PC-9 (cell line): ENCODE data around the gene KISS1R. TPM values are rescaled to one million over a fixed set of nuclear protein-coding genes. Genes with fewer than 3 reads are reported as not detected.
A peak's percentile ranks its signal among the peaks of the same experiment; 100 is the strongest.
"Not testable (repeated sequence)": the region's sequence is repeated elsewhere in the genome, so short reads cannot be mapped to it uniquely, and the experiment has no call there.

ENCODE experiments used
- BruUV-seq: library from RNA; stranded (reverse); fragments of 400-500 nt; replicated peaks from 2 replicates; lab custom pipeline; 2021; lab: Mats Ljungman, UMichigan
- CTCF ChIA-PET: fragments of 300-600 bp; sonication (Branson Sonifier 250); formaldehyde crosslinking; loops from one replicate; lab custom pipeline; 2022; ENCODE audit warnings: antibody characterized with exemption; lab: Charles Lee
- POLR2A ChIA-PET: fragments of 300-600 bp; sonication (Branson Sonifier 250); formaldehyde crosslinking; loops from one replicate; lab custom pipeline; 2022; ENCODE audit warnings: antibody characterized with exemption; ENCODE audit not compliant: unreplicated experiment; lab: Charles Lee
- DNase-seq, 2 experiments: peaks; one replicate each; pipeline versions ENCODE4 v3.0.0 to v3.0.0-alpha.2; 2015 to 2022; ENCODE audit warnings: mixed read lengths in 1 of 2
- H2AFZ ChIP-seq: fragments of 200-600 bp; sonication (generic); 2 replicates; pipeline ENCODE4 v1.8.1; 2017; ENCODE audit warnings: antibody characterized with exemption
- H3F3A ChIP-seq: fragments of 200-600 bp; sonication (generic); 2 replicates; pipeline ENCODE4 v1.8.1; 2017; ENCODE audit warnings: antibody characterized with exemption, mild to moderate bottlenecking, low read depth; ENCODE audit not compliant: insufficient read depth
- H3K27ac ChIP-seq: fragments of 200-600 bp; sonication (generic); 2 replicates; pipeline ENCODE4 v1.6.1; 2016; ENCODE audit warnings: mixed run types
- H3K27me3 ChIP-seq: fragments of 200-600 bp; sonication (generic); 2 replicates; pipeline ENCODE4 v1.6.1; 2016; ENCODE audit warnings: low read depth, mixed run types; ENCODE audit not compliant: insufficient read depth
- H3K36me3 ChIP-seq: fragments of 200-600 bp; sonication (generic); 2 replicates; pipeline ENCODE4 v1.6.1; 2016; ENCODE audit warnings: low read depth, mixed run types
- H3K4me1 ChIP-seq: fragments of 200-600 bp; sonication (generic); replicated peaks from 2 replicates; pipeline ENCODE4 v1.6.1; 2016; ENCODE audit warnings: mixed run types; ENCODE audit not compliant: insufficient read depth
- H3K4me2 ChIP-seq: fragments of 200-600 bp; sonication (generic); 2 replicates; pipeline ENCODE4 v1.6.1; 2017; ENCODE audit warnings: mixed run types
- H3K4me3 ChIP-seq: fragments of 200-600 bp; sonication (generic); 2 replicates; pipeline ENCODE4 v1.6.1; 2016; ENCODE audit warnings: mixed run types
- H3K79me2 ChIP-seq: fragments of 200-600 bp; sonication (generic); 2 replicates; pipeline ENCODE4 v1.6.1; 2017; ENCODE audit warnings: low read depth, mixed run types
- H3K9me2 ChIP-seq: fragments of 200-600 bp; sonication (generic); 2 replicates; pipeline ENCODE4 v1.8.1; 2017; ENCODE audit warnings: mild to moderate bottlenecking; ENCODE audit not compliant: insufficient read depth
- H3K9me3 ChIP-seq: fragments of 200-600 bp; sonication (generic); 2 replicates; pipeline ENCODE4 v1.8.1; 2016; ENCODE audit warnings: low read depth; ENCODE audit not compliant: insufficient read depth
- H4K20me1 ChIP-seq: fragments of 200-600 bp; sonication (generic); 2 replicates; pipeline ENCODE4 v1.8.1; 2017; ENCODE audit not compliant: insufficient read depth
- EZH2 ChIP-seq: fragments of 200-600 bp; sonication (generic); IDR thresholded peaks from 2 replicates; pipeline ENCODE4 v1.8.0; 2017; ENCODE audit warnings: antibody characterized with exemption, low read depth
- intact Hi-C: fragments of 100-400 bp; cut with micrococcal nuclease; formaldehyde crosslinking; loops from one replicate; pipeline ENCODE4 v1.10.0; 2022; ENCODE audit not compliant: unreplicated experiment
- total RNA-seq: library from RNA; stranded (reverse); gene quantifications from 2 replicates; pipeline ENCODE4 v1.2.3, GENCODE V29; 2021
- TF ChIP-seq, protein P1 (sequence below): fragments of 200-600 bp; sonication (generic); conservative IDR thresholded peaks from 2 replicates; pipeline ENCODE4 v1.6.1; 2017; ENCODE audit warnings: mixed run types, antibody characterized with exemption, mild to moderate bottlenecking, moderate library complexity

The KISS1R gene
- total RNA-seq, 1 experiment from 2014 or later = not detected

DNA sequence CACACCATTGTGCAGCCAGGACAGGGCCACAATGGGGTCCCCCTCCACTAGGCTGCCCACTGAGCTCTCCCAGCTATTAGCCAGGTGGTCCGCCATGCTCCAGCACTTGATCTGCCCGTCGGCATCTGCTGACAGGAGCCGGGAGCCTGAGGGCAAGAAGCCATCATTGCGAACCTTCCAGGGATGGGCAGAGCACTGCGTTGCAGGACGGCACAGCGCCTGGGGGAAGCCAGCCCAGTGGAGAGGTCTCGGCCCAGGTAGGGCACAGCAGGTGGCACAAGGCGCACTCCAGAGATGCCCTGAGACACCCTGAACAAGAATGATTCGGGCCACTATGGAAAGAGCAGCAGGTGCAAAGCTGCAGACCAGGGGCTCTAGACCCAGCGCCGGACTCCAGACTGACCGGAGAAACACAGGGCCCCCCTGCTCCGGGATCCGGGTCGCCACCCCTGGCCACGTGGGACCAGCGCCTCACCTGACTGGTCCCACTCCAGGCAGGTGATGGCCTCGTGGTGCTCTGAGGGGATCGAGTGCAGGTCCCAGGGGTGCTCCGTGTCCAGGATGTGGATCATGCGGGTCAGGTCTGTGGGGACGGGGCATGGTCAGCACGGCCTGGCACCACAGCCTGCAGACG is 27.4 kb upstream of the KISS1R start:
- peaks cover 34% of the 10 kb centered on the region for H3F3A ChIP-seq
- no peak overlapping the region for H3K27ac ChIP-seq
- intact Hi-C loops = no loop called here
- CTCF ChIA-PET = no interaction called here
- 0 out of 2 replicates have a peak, but pooled peaks cover 8% of the 10 kb centered on the region for H3K36me3 ChIP-seq
- peaks cover 29% of the 10 kb centered on the region for H4K20me1 ChIP-seq
- peaks cover 2% of the 10 kb centered on the region for H3K4me1 ChIP-seq
- H3K4me3 ChIP-seq = no peak overlapping the region
- no peak overlapping the region for H3K4me2 ChIP-seq
- no peak for TF ChIP-seq EZH2
- TF ChIP-seq, protein P1, sequence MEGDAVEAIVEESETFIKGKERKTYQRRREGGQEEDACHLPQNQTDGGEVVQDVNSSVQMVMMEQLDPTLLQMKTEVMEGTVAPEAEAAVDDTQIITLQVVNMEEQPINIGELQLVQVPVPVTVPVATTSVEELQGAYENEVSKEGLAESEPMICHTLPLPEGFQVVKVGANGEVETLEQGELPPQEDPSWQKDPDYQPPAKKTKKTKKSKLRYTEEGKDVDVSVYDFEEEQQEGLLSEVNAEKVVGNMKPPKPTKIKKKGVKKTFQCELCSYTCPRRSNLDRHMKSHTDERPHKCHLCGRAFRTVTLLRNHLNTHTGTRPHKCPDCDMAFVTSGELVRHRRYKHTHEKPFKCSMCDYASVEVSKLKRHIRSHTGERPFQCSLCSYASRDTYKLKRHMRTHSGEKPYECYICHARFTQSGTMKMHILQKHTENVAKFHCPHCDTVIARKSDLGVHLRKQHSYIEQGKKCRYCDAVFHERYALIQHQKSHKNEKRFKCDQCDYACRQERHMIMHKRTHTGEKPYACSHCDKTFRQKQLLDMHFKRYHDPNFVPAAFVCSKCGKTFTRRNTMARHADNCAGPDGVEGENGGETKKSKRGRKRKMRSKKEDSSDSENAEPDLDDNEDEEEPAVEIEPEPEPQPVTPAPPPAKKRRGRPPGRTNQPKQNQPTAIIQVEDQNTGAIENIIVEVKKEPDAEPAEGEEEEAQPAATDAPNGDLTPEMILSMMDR = no peak
- no peak overlapping the region for H2AFZ ChIP-seq
- H3K9me3 ChIP-seq = no peaks in the 10 kb centered on the region
- BruUV-seq = no TSS peak
- H3K27me3 ChIP-seq = no peaks in the 10 kb centered on the region
- POLR2A ChIA-PET = no interaction called here
- H3K9me2 ChIP-seq = no peaks in the 10 kb centered on the region
- no peak for DNase-seq
- H3K79me2 ChIP-seq = peaks cover 6% of the 10 kb centered on the region; the same call in 1 of the 2 replicates

DNA sequence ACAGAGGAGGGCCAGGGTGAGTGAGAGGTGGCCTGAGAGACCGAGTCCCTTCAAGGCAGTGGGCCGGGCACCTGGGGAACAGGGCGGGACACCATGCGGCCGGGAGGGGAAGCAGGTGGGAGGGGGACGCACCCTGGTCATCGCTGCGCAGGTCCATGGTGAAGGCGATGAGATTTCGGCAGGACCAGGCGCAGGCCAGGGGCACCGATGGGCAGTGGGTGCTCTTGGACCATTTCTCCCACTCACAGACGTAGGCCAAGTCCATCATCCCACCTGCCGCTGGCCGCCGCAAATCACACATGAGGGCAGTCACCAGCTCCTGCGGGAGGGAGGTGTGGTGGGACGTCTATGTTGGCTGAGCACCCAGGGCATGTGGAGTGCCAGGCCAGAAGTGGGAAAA is 26.3 kb upstream of the KISS1R start:
- Histone ChIP-seq H3K4me1 (no peaks in the 10 kb centered on the region), H3K4me2 (no peak overlapping the region), H3K9me2 (no peaks in the 10 kb centered on the region), H3K9me3 (no peaks in the 10 kb centered on the region), H4K20me1 (peaks cover 19% of the 10 kb centered on the region; the same call in 1 of the 2 replicates), H3K27me3 (no peaks in the 10 kb centered on the region), H3K36me3 (0 out of 2 replicates have a peak, but pooled peaks cover 8% of the 10 kb centered on the region), H2AFZ (no peak overlapping the region), H3K79me2 (peaks cover 6% of the 10 kb centered on the region; the same call in 1 of the 2 replicates), H3K4me3 (no peak overlapping the region), H3K27ac (no peak overlapping the region), H3F3A (peaks cover 32% of the 10 kb centered on the region)
- POLR2A ChIA-PET = no interaction called here
- no peak for DNase-seq
- intact Hi-C loops = no loop called here
- TF ChIP-seq, protein P1 = no peak
- no peak for TF ChIP-seq EZH2
- no TSS peak for BruUV-seq
- CTCF ChIA-PET = no interaction called here

DNA sequence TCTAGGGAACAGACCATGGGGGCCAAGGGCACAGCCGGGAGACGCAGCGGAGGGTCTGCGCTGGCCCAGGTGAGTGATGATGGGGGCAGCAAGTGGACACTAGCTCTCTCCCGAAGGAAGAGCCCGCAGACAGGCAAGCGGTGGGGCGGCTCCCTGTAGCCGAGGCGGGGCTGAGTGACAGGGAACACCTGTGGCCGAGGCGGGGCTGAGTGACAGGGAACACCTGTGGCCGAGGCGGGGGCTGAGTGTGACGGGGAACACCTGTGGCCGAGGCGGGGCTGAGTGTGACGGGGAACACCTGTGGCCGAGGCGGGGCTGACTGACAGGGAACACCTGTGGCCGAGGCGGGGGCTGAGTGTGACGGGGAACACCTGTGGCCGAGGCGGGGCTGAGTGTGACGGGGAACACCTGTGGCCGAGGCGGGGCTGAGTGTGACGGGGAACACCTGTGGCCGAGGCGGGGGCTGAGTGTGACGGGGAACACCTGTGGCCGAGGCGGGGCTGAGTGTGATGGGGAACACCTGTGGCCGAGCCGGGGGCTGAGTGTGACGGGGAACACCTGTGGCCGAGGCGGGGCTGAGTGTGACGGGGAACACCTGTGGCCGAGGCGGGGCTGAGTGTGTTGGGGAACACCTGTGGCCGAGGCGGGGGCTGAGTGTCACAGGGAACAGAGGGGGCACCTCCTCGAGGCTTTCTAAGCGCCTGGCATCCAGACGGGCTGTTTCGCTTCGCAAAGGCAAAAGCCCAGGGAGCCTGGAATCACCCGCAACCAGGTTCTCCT is 25.5 kb upstream of the KISS1R start:
- Histone ChIP-seq H3K4me3 (peak overlapping the region; percentile 85; the same call in 1 of the 2 replicates), H3K4me2 (peak overlapping the region; percentile 67), H3F3A (peaks cover 32% of the 10 kb centered on the region), H4K20me1 (peaks cover 16% of the 10 kb centered on the region; the same call in 1 of the 2 replicates)
- CTCF ChIA-PET, H3K9me2 ChIP-seq, H3K79me2 ChIP-seq, H3K36me3 ChIP-seq, DNase-seq, H2AFZ ChIP-seq, intact Hi-C loops, H3K9me3 ChIP-seq, POLR2A ChIA-PET, H3K27me3 ChIP-seq, H3K4me1 ChIP-seq, H3K27ac ChIP-seq: not testable (repeated sequence)
- BruUV-seq = TSS peak; percentile 30
